HG03045 (cell line): Measurements from ENCODE around the gene ENOSF1.
A peak's percentile ranks its signal among the peaks of the same experiment; 100 is the strongest.
"Not testable (repeated sequence)": the region's sequence is repeated elsewhere in the genome, so short reads cannot be mapped to it uniquely, and the experiment has no call there.

Source experiments
- ATAC-seq: cut with Tn5 transposase; IDR thresholded peaks from one replicate; pipeline ENCODE4 v1.9.1; 2021; ENCODE audit warnings: mild to moderate bottlenecking, moderate library complexity; ENCODE audit not compliant: unreplicated experiment

Gene ENOSF1, protein sequence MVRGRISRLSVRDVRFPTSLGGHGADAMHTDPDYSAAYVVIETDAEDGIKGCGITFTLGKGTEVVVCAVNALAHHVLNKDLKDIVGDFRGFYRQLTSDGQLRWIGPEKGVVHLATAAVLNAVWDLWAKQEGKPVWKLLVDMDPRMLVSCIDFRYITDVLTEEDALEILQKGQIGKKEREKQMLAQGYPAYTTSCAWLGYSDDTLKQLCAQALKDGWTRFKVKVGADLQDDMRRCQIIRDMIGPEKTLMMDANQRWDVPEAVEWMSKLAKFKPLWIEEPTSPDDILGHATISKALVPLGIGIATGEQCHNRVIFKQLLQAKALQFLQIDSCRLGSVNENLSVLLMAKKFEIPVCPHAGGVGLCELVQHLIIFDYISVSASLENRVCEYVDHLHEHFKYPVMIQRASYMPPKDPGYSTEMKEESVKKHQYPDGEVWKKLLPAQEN

DNA sequence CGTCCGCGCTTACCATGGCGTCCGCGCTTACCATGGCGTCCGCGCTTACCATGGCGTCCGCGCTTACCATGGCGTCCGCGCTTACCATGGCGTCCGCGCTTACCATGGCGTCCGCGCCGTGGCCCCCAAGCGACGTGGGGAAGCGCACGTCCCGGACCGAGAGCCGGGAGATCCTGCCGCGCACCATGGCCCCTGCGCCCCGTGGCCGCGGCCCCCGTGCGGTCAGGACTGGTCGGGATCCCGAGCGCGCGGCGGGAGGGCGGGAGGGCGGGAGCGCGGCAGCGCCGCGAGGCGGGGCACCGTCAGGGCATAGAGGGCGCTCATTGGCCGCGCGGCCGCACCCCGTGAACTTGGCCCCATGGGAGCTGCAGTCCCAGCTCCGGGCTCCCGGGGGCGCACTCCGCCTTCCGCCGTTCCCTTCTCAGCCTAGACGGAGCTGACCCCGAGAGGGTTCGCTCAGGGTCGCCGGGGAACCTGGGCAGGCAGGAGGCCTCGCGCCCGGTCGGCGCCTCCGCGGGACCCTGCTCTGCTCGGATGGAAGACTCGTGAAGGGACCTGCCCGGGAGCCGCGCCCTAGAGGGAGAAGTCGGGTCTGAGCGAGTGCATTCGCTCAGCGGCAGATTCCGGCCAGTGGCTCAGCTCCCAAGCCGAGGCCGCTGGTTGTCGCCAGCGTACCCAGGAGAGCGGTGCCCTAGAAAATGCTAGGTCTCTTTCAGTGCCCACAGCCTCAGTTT is at the start of gene ENOSF1:
Gene ENOSF1, minus strand, starts transcription at position 230 of the 734 bp plus-strand sequence. Its CDS starts 43 bp downstream, at position 187.
- peak; percentile 83 for ATAC-seq

- ATAC-seq, result not testable (repeated sequence)
These were observed 47.4 kb upstream of the ENOSF1 start for GRCh38 chr18:759864-760263.

- ATAC-seq, result no peak
These were observed 43.1 kb upstream of the ENOSF1 start for GRCh38 chr18:755506-755905.

DNA sequence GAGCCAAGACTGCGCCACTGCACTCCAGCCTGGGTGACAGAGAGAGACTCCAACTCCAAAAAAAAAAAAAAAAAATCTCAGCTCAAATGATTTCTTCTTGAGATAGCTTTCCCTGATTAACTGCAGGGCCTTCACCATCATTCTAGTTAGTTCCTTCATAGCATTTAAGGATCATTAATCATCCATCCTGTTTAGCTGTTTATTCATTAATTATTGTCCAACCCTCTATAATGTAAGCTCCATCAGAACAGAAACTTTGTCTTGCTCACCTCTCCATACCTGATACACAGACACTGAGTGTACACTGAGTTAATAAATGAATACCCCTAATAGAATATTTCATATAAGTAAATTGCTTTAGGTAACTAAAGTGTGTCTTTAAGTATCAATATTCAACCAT is 42.2 kb upstream of the ENOSF1 start:
- ATAC-seq, result no peak

- no peak for ATAC-seq
These were observed 38.0 kb upstream of the ENOSF1 start for GRCh38 chr18:750456-750855.

DNA sequence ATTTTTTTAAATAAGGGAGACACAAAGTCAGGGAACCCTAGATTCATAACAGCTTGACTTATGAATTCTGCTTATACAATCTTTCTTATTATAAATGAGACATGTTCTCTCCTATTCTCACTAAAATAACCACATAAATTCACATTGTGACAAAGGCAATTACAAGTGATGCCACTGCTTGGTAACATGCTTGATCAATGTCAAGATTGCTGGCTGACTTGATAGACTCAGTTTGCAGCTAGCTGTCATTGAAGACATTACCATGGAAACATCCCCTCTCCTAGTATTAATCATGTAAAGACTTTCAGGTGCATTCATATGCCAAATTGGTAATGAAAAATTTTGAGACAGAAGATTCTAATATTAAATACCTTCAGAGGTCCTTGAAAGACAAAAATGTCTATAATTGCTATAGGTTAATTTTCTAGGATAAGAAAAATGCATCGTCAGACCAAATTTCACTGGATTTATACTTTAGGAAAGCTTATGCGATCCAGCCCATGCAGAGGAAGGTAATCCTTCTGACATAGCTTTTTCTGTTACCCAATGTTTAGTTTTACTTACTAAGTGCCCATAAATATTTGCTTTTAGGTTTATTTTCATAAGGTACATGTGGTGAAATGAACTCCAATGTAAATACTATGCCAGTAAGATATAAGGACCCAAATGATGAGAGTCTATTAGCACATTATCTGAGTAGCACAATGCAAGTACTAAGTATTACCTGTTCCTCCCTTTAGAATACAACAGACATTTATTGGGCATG is 32.6 kb upstream of the ENOSF1 start:
- no peak for ATAC-seq

GRCh38 chr18:741931-742512 is 29.6 kb upstream of the ENOSF1 start:
- ATAC-seq, result no peak

- ATAC-seq, result no peak
These were observed 19.9 kb upstream of the ENOSF1 start for GRCh38 chr18:732371-732770.

DNA sequence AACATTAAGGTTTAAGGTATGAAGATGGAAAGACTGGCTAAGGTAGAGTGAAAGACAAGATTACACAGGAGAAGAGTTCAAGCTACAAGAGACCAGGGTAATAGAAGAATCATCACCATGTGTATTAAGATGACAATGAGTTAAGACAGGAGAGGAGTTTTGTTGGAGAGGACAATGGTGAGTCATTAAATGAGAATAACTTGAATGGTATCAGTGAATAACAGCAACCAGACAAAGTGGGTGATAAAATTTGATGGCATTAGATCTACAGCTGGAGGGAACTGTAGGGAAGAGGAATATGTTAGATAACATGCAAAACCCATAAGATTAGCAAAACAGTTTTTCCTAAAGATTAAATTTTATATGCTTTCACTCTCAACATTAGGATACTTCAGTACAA is 18.8 kb upstream of the ENOSF1 start:
- ATAC-seq, result no peak

- ATAC-seq, result no peak
These were observed 18.3 kb upstream of the ENOSF1 start for GRCh38 chr18:730692-731091.

DNA sequence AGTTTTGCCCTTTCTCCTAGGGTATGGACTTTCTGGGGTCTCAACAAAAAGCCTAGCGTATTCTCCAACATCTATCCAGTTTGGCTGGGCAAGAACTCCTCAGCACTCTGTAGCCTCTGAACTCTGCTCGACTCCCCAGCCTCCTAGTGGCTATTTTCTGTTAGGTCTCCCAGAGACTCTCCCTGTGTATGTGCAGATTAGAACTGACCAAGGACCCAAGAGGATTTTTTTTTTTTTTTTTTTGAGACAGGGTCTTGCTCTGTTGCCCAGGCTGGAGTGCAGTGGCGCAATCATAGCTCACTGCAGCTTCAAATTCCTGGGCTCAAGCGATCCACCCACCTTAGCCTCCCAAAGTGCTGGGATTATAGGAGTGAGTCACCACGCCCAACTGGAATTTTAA is 17.7 kb upstream of the ENOSF1 start:
- ATAC-seq, result not testable (repeated sequence)

- no peak for ATAC-seq
These were observed 13.2 kb upstream of the ENOSF1 start for GRCh38 chr18:725646-726045.

DNA sequence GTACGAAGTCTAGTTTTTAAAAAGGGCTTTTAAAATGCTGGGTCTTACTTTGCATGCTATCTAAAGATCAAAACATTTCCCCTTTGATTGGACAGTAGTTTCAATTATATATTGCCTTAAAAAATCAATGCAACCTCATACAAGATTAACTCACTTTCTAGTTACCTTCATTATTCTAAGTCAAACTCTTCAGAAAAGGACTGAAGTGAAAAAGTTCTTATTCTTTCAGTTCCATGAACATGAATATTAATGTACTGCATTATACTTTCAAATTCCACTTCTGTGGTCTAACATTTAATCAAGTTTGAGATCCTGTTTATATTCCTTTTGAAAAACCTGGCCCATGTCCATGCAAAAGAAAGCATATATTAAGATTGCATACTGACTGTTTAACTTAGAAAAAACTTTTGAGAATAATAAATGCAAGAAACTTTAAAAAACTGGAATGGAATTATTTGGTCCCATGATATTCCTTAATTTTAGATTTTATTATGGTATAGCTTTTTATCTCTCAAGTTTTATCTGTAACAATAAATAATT is 11.2 kb upstream of the ENOSF1 start:
- no peak for ATAC-seq

- no peak for ATAC-seq
These were observed 4.6 kb upstream of the ENOSF1 start for GRCh38 chr18:717003-717402.

GRCh38 chr18:715626-716025 is 3.2 kb upstream of the ENOSF1 start:
- ATAC-seq, result no peak

DNA sequence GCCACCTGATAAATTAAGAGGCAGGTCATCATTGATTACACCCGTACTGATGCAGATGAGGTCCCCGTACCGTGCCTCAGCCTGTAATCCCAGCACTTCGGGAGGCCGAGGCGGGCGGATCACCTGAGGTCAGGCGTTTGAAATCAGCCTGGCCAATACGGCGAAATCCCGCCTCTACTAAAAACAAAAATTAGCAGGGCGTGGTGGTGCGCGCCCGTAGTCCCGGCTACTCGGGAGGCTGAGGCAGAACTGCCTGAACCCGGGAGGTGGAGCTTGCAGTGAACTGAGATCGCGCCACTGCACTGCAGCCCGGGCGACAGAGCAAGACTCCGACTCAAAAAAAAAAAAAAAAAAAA is 683 bp upstream of the ENOSF1 start:
- no peak for ATAC-seq

DNA sequence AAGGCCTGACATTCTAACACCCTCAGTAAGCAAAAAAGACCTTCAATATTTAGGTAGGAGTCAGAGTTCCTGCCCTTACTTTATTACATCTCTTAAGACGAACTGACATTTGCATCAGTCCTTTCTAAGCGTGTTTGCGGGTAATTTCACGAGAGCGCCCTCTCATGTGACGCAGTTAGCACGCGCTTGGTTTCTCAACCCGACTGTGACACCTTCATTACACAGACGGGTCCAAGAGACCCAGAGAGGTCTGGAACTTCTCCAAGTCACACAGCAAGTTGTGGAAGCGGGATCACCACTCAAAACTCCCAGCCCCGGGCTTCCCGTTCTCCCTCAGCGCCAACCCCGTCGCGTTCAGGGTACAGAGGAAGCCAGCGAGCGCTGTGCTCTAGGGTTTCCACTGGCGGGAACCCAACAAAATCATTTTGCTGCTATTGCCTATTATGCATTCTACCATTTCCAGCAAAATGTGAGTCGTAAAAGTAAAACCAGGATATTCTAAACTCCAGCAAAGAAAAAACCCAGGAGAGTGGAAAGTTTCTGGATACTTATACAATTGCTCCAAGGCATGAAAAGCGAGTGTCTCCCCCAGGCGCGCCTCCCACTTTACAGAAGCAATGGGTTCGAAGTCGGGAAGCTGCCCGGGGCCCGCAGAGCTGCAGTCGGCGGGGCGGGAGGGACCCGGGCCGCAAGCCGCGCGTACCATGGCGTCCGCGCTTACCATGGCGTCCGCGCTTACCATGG is 601 bp downstream of the ENOSF1 start:
- ATAC-seq, result peak; percentile 62

- peak; percentile 4 for ATAC-seq
These were observed 1.1 kb downstream of the ENOSF1 start for GRCh38 chr18:711310-711656.

DNA sequence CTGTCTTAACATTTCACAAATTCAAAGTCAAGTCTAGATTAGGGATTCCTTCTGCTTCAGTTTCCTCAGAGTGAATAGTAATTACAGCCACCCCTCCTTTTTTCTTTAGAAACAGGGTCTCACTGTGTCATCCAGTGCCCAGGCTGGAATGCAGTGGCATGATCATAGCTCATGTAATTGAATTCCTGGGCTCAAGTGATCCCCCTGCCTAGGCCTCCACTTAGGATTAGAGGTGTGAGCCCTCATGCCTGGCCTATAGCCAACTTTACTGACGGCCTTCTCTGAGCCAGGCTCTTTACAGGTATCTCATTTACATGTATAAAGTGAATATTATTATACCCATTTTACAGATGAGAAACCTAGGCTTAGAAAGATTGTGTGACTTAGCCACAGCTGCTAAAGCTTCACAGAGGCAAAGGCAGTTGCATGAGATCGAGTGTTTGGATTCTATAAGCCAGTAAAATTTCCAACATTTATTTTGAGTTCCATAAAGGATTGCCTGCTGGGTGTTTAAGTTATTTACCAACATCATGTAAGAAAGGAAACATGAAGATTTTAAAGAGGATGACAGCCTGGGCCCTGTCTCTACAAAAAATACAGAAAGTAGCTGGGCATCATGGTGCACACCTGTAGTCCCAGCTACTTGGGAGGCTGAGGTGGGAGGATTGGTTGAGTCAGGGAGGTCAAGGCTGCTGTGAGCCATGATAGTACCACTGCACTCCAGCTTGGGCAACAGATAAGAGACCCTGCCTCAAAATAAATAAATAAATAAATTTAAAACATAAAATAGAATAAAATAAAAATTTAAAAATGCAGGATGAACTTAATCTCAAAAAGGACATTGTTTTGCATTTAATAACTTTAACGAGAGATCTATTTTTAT is 1.8 kb downstream of the ENOSF1 start:
- no peak for ATAC-seq
